ENCODE results near the gene CYTL1. TPM values are rescaled to one million over a fixed set of nuclear protein-coding genes. Genes with fewer than 3 reads are reported as not detected.
"Not testable (repeated sequence)": the region's sequence is repeated elsewhere in the genome, so short reads cannot be mapped to it uniquely, and the experiment has no call there.

Gene CYTL1
- total RNA-seq: 10 to 100 TPM in 2 of 4 donors, 1 to 10 TPM in 1, under 1 TPM in 1; 0.51 to 15.9 (median 9.8) TPM

- no peaks in the 10 kb centered on the region for H3K27me3 ChIP-seq
- DNase-seq: no peak
- H3K9me3 ChIP-seq: no peaks in the 10 kb centered on the region
- H3K4me3 ChIP-seq: no peak within 1 kb of the TSS
- TF ChIP-seq CTCF (IDR thresholded peaks at IDR 0.05): no peak
- no peaks in the 10 kb centered on the region for H3K4me1 ChIP-seq
- no peaks in the 10 kb centered on the region for H3K36me3 ChIP-seq
- intact Hi-C loops (cut with DNase I; ENCODE audit: low total_unique reads): no loop called here
- H3K27ac ChIP-seq: no peak within 1 kb of the TSS
Measured at GRCh38 chr4:5019274-5019673, at the start of gene CYTL1. Gene CYTL1, minus strand, starts transcription at chr4:5019458. Its CDS starts 13 bp downstream, at chr4:5019445.

GRCh38 chr4:5067908-5068307, 48.6 kb upstream of the CYTL1 start:
- Histone ChIP-seq H3K27me3 (no peaks in the 10 kb centered on the region), H3K4me1 (no peaks in the 10 kb centered on the region), H3K27ac (no peak overlapping the region), H3K4me3 (no peak overlapping the region), H3K36me3 (no peaks in the 10 kb centered on the region), H3K9me3 (no peaks in the 10 kb centered on the region)
- TF ChIP-seq POLR2A (IDR thresholded peaks at IDR 0.05) (no peak), CTCF (IDR thresholded peaks at IDR 0.05) (no peak)
- intact Hi-C loops (cut with DNase I; ENCODE audit: low total_unique reads): no loop called here
- no peak for DNase-seq

- H3K4me1 ChIP-seq; H3K9me3 ChIP-seq; H3K27me3 ChIP-seq; H3K4me3 ChIP-seq; DNase-seq; H3K27ac ChIP-seq; intact Hi-C loops (cut with DNase I; ENCODE audit: low total_unique reads); H3K36me3 ChIP-seq: not testable (repeated sequence)
Measured at GRCh38 chr4:5066968-5067367, 47.7 kb upstream of the CYTL1 start.

- no peak for TF ChIP-seq CTCF (IDR thresholded peaks at IDR 0.05)
- H3K4me1 ChIP-seq: no peaks in the 10 kb centered on the region
- no peaks in the 10 kb centered on the region for H3K9me3 ChIP-seq
- no peaks in the 10 kb centered on the region for H3K36me3 ChIP-seq
- no peaks in the 10 kb centered on the region for H3K27me3 ChIP-seq
- no peak overlapping the region for H3K27ac ChIP-seq
- no peak for DNase-seq
- no peak overlapping the region for H3K4me3 ChIP-seq
- intact Hi-C loops (cut with DNase I; ENCODE audit: low total_unique reads): no loop called here
Measured at GRCh38 chr4:5066101-5066500, 46.8 kb upstream of the CYTL1 start.

- no peak overlapping the region for H3K27ac ChIP-seq
- H3K9me3 ChIP-seq: no peaks in the 10 kb centered on the region
- H3K4me1 ChIP-seq: no peaks in the 10 kb centered on the region
- H3K4me3 ChIP-seq: no peak overlapping the region
- intact Hi-C loops (cut with DNase I; ENCODE audit: low total_unique reads): no loop called here
- H3K36me3 ChIP-seq: no peaks in the 10 kb centered on the region
- no peak for TF ChIP-seq POLR2A (IDR thresholded peaks at IDR 0.05)
- TF ChIP-seq CTCF (IDR thresholded peaks at IDR 0.05): no peak
- no peak for DNase-seq
- H3K27me3 ChIP-seq: no peaks in the 10 kb centered on the region
Measured at GRCh38 chr4:5055411-5055810, 36.2 kb upstream of the CYTL1 start.

- TF ChIP-seq POLR2A (IDR thresholded peaks at IDR 0.05): no peak
- DNase-seq: no peak
- no peak overlapping the region for H3K27ac ChIP-seq
- H3K27me3 ChIP-seq: no peaks in the 10 kb centered on the region
- H3K36me3 ChIP-seq: no peaks in the 10 kb centered on the region
- no peak overlapping the region for H3K4me3 ChIP-seq
- H3K4me1 ChIP-seq: no peaks in the 10 kb centered on the region
- intact Hi-C loops (cut with DNase I; ENCODE audit: low total_unique reads): no loop called here
- no peaks in the 10 kb centered on the region for H3K9me3 ChIP-seq
Measured at GRCh38 chr4:5054532-5054931, 35.3 kb upstream of the CYTL1 start.

Measured in uterus (tissue), 4 donors.